HuH-7 (cell line): ENCODE data around the gene PPP5C.
"Not testable (repeated sequence)": the region's sequence is repeated elsewhere in the genome, so short reads cannot be mapped to it uniquely, and the experiment has no call there.

ENCODE experiments used
- DNase-seq: peaks from one replicate; pipeline ENCODE4 v3.0.0; 2011; ENCODE audit warnings: low spot score

The PPP5C gene

GRCh38 chr19:46366620-46367292 lies 19.9 kb downstream of the PPP5C start:
- DNase-seq, result no peak

GRCh38 chr19:46367426-46367825 lies 20.5 kb downstream of the PPP5C start:
- DNase-seq, result no peak

GRCh38 chr19:46368116-46368515 lies 21.2 kb downstream of the PPP5C start:
- DNase-seq, result no peak

GRCh38 chr19:46369817-46370216 lies 22.9 kb downstream of the PPP5C start:
- no peak for DNase-seq

GRCh38 chr19:46371371-46371901 lies 24.5 kb downstream of the PPP5C start:
- DNase-seq, result no peak

- no peak for DNase-seq
Measured at GRCh38 chr19:46372901-46373490, 26.1 kb downstream of the PPP5C start.

GRCh38 chr19:46373491-46374359 lies 26.8 kb downstream of the PPP5C start:
- DNase-seq, result no peak

GRCh38 chr19:46374536-46375475 lies 27.9 kb downstream of the PPP5C start:
- DNase-seq, result no peak

GRCh38 chr19:46375476-46376067 lies 28.7 kb downstream of the PPP5C start:
- not testable (repeated sequence) for DNase-seq

GRCh38 chr19:46376241-46377153 lies 29.6 kb downstream of the PPP5C start:
- no peak for DNase-seq

GRCh38 chr19:46378268-46378667 lies 31.4 kb downstream of the PPP5C start:
- no peak for DNase-seq

- DNase-seq, result no peak
Measured at GRCh38 chr19:46380690-46381089, 33.8 kb downstream of the PPP5C start.

- DNase-seq, result no peak
Measured at GRCh38 chr19:46381346-46381745, 34.5 kb downstream of the PPP5C start.

GRCh38 chr19:46381756-46382345 lies 35.0 kb downstream of the PPP5C start:
- no peak for DNase-seq

- DNase-seq, result no peak
Measured at GRCh38 chr19:46383171-46383815, 36.4 kb downstream of the PPP5C start.

GRCh38 chr19:46383846-46384245 lies 37.0 kb downstream of the PPP5C start:
- no peak for DNase-seq

- DNase-seq, result no peak
Measured at GRCh38 chr19:46384396-46384795, 37.5 kb downstream of the PPP5C start.

- DNase-seq, result no peak
Measured at GRCh38 chr19:46385636-46386035, 38.7 kb downstream of the PPP5C start.

GRCh38 chr19:46386151-46386550 lies 39.3 kb downstream of the PPP5C start:
- no peak for DNase-seq
